ENCODE data around the gene ZBTB7A. TPM values are rescaled to one million over a fixed set of nuclear protein-coding genes. Genes with fewer than 3 reads are reported as not detected.

ZBTB7A gene
- total RNA-seq, 1 donor from 2014 or later: 15.7 TPM

GRCh38 chr19:4043401-4043800 is 23.3 kb downstream of the ZBTB7A start:
- no peaks in the 10 kb centered on the region for H3K4me1 Mint-ChIP-seq
- no peak overlapping the region for H3K4me3 Mint-ChIP-seq
- no peak for DNase-seq (ENCODE audit: low read depth, low spot score)
- TF ChIP-seq CTCF (conservative IDR thresholded peaks at IDR 0.05): no peak
- H3K27ac Mint-ChIP-seq (ENCODE audit: unreplicated experiment): no peak overlapping the region
- peaks cover 3% of the 10 kb centered on the region for H3K36me3 Mint-ChIP-seq (ENCODE audit: low read depth)
- H3K27me3 Mint-ChIP-seq (ENCODE audit: low read depth): no peaks in the 10 kb centered on the region
- no peaks in the 10 kb centered on the region for H3K9me3 Mint-ChIP-seq

DNA sequence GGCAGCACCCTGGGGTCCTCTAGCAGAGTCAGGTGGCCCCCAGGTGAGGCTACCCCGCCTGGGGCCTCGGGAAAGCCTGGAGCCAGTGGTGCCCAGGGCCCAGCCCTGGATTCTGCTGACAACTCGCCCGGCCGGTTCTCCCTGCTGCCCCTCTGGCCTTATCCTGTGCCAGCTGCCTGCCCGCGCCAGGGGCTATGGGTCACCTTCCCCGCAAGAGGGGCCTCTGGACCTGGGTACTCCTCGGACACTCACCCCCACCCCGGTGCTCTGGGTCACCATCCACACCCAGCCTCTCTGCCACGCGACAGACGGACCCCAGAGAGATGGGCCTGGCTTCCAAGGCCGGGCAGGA is 24.0 kb downstream of the ZBTB7A start:
- H3K36me3 Mint-ChIP-seq (ENCODE audit: low read depth): peaks cover 3% of the 10 kb centered on the region
- no peak overlapping the region for H3K27ac Mint-ChIP-seq (ENCODE audit: unreplicated experiment)
- no peak for DNase-seq (ENCODE audit: low read depth, low spot score)
- H3K4me3 Mint-ChIP-seq: no peak overlapping the region
- no peaks in the 10 kb centered on the region for H3K4me1 Mint-ChIP-seq
- H3K27me3 Mint-ChIP-seq (ENCODE audit: low read depth): no peaks in the 10 kb centered on the region
- no peak for TF ChIP-seq CTCF (conservative IDR thresholded peaks at IDR 0.05)
- no peaks in the 10 kb centered on the region for H3K9me3 Mint-ChIP-seq

GRCh38 chr19:4042064-4042730 is 24.5 kb downstream of the ZBTB7A start:
- H3K27me3 Mint-ChIP-seq (ENCODE audit: low read depth): no peaks in the 10 kb centered on the region
- no peak for TF ChIP-seq CTCF (conservative IDR thresholded peaks at IDR 0.05)
- H3K4me3 Mint-ChIP-seq: no peak overlapping the region
- peaks cover 3% of the 10 kb centered on the region for H3K36me3 Mint-ChIP-seq (ENCODE audit: low read depth)
- no peak overlapping the region for H3K27ac Mint-ChIP-seq (ENCODE audit: unreplicated experiment)
- H3K4me1 Mint-ChIP-seq: no peaks in the 10 kb centered on the region
- H3K9me3 Mint-ChIP-seq: no peaks in the 10 kb centered on the region
- DNase-seq (ENCODE audit: low read depth, low spot score): no peak

DNA sequence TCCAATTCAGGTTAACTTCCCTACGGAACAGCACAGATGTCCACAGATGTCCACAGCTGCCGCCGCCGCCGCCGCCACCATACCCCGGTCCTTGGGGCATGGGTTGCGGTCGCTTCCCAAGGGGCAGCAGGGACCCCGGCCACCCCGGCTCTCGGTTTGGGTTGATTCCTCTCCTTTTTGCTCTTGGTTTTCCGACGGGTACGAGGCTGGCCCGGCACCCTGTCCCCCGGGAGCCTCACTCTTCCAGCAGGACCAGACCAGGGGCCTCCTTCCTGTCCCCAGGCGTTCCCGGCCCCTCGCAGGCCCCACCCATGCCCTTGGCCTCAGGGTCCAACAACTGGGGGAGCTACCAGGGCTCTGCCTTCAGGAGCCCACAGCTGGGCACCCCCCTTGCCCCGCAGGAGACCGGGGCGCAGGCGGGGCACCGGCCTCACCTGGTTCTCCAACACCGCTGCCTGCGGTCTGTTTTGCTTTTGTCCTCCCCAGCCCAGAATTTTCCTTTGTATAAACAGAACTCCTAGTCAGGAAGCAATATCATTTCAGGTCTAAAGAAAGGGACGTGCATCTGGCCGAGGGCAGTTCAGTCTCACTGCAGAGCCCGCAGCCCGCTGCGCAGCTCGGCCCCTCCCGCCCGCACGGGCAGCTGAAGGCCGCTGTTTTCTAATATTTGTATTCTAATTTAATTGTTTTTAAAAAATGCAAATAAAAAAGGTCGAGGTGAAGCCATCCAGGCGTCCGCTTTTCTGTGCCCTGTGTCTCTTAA is 27.9 kb downstream of the ZBTB7A start:
- H3K36me3 Mint-ChIP-seq (ENCODE audit: low read depth): peaks cover 6% of the 10 kb centered on the region
- peak overlapping the region; percentile 43 for H3K27ac Mint-ChIP-seq (ENCODE audit: unreplicated experiment)
- H3K9me3 Mint-ChIP-seq: no peaks in the 10 kb centered on the region
- H3K4me3 Mint-ChIP-seq: no peak overlapping the region
- no peak for TF ChIP-seq CTCF (conservative IDR thresholded peaks at IDR 0.05)
- no peak for DNase-seq (ENCODE audit: low read depth, low spot score)
- H3K4me1 Mint-ChIP-seq: no peaks in the 10 kb centered on the region
- no peaks in the 10 kb centered on the region for H3K27me3 Mint-ChIP-seq (ENCODE audit: low read depth)

DNA sequence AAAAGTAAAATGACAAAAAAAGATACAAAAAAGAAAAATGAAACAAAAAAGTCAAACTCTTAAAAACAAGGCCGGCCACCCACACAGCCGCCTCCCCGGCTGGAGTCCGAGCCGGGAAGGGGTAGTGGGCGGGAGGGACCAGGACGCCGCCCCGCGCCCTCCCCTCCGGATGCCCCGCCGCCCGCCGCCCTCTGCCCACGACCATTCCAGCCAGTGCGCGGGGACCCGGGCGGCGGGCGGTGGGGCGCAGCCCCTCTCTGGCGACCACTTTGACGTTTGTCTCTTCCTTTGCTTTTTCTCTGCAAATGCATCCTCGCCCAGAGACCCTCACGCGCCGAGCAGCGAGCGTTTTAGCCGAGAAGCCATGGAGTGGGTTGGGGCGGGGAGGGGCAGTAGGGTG is 28.6 kb downstream of the ZBTB7A start:
- DNase-seq (ENCODE audit: low read depth, low spot score): no peak
- no peaks in the 10 kb centered on the region for H3K27me3 Mint-ChIP-seq (ENCODE audit: low read depth)
- no peaks in the 10 kb centered on the region for H3K9me3 Mint-ChIP-seq
- peaks cover 6% of the 10 kb centered on the region for H3K36me3 Mint-ChIP-seq (ENCODE audit: low read depth)
- no peak for TF ChIP-seq CTCF (conservative IDR thresholded peaks at IDR 0.05)
- no peak overlapping the region for H3K27ac Mint-ChIP-seq (ENCODE audit: unreplicated experiment)
- H3K4me1 Mint-ChIP-seq: no peaks in the 10 kb centered on the region
- no peak overlapping the region for H3K4me3 Mint-ChIP-seq

All from neural crest cell (in vitro differentiated cells).